Caki2 (cell line): ENCODE data around the gene ATP1B1. TPM values are rescaled to one million over a fixed set of nuclear protein-coding genes. Genes with fewer than 3 reads are reported as not detected.

ENCODE experiments used
- DNase-seq: peaks from one replicate; pipeline ENCODE4 v3.0.0-alpha.2; 2015; ENCODE audit warnings: low read depth
- in situ Hi-C: cut with HindIII; loops from 2 replicates; pipeline ENCODE4 v1.10.0; 2016; ENCODE audit warnings: low sequenced_read_pairs, low pct_unique_long_range_greater_than_20kb, mixed read lengths
- total RNA-seq: library from RNA; depleted of rRNA; stranded (reverse); fragments of >200 nt; shearing (Covaris generic); gene quantifications from 2 replicates; pipeline ENCODE4 v1.2.3, GENCODE V29; 2014; ENCODE audit warnings: low replicate concordance

Gene ATP1B1
- total RNA-seq, 1 experiment from 2014 or later, result 115 TPM

DNA sequence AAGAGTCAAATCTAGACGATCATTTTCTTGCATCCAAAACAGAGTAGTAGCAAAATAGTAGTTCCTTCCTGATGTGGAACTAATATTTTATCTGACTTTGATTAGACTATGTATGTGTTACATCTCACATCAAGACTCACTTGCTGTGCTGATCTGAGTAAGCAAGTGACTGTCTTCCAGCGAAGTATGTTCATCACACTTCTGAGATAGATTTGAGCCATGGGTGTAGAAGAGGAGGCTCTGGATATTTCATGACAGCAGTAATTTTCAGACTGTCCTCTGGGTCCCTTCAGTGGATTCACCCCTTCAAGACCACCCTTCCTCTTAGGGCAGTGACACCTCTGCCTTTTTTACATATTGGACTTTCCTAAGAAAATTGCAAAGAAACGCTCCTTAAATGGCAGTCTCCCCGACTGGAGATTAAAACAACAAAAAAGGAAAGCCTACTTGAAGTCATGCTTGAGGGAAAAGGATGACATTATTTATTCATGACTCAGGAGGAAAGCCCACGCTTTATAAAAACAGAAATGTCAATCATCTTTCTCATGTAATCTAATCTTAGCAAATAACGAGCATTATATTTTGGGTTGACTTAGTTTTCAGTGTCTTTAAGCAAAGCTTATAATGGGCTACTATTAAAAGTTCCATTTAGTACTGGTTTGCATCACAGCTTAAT lies 22.8 kb downstream of the ATP1B1 start:
- in situ Hi-C loops, result loop anchor here (25.0 kb wide), 1 partner anchor 517 kb away; no protein-coding TSS in a partner anchor

DNA sequence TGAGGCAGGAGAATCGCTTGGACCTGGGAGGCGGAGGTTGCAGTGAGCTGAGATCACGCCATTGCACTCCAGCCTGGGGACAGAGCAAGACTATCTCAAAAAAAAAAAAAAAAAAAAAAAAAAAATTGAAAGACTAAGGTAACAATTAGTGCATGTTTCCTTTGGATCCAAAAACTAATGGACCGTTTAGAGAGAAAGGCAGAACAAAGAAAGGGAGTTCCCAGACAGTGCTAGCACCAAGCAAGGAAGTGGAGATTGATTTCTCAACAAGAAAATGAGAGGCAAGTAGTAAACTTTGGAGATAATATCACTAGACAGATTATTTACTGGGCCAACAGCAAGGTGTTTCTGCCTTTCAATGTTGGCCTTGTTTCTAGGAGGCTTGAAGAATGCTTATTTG lies 24.2 kb downstream of the ATP1B1 start:
- DNase-seq, result peak; percentile 68
- in situ Hi-C loops, result loop anchor here (25.0 kb wide), 1 partner anchor 518 kb away; no protein-coding TSS in a partner anchor

More for the DNA sequence above, 22.8 kb downstream of the ATP1B1 start:
- DNase-seq, result peak; percentile 68

- in situ Hi-C loops, result loop anchor here (25.0 kb wide), 1 partner anchor 520 kb away; no protein-coding TSS in a partner anchor
- DNase-seq, result peak; percentile 66
These were observed 26.2 kb downstream of the ATP1B1 start for GRCh38 chr1:169132512-169133227.

GRCh38 chr1:169133228-169133576 lies 26.7 kb downstream of the ATP1B1 start:
- no peak for DNase-seq

GRCh38 chr1:169133801-169134502 lies 27.5 kb downstream of the ATP1B1 start:
- no peak for DNase-seq
- in situ Hi-C loops, result loop anchor here (25.0 kb wide), 1 partner anchor 522 kb away; no protein-coding TSS in a partner anchor

More at GRCh38 chr1:169133228-169133576, 26.7 kb downstream of the ATP1B1 start:
- in situ Hi-C loops, result loop anchor here (25.0 kb wide), 1 partner anchor 521 kb away; no protein-coding TSS in a partner anchor

DNA sequence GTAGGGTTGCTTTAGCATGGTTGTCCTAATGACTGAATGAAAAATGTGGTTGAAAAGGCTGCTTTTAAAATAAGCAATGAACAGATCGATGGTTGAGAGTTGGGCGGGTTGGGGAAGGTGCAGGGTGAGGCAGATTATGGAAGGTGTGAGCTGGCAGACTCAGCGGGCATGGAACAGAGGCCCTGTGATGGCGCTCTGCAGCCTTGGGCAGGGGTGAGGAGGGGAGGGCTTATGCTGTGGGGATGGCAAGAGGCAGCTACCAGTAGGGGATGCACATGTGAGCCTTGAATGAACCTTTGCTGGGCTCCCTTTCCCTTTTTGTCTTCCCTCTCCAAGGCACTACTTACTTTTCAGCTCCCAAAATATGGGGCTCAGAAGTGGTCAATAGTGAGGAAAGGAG lies 30.9 kb downstream of the ATP1B1 start:
- no peak for DNase-seq
- in situ Hi-C loops, result loop anchor here (25.0 kb wide), 1 partner anchor 525 kb away; no protein-coding TSS in a partner anchor

- in situ Hi-C loops, result loop anchor here (25.0 kb wide), 1 partner anchor 527 kb away; no protein-coding TSS in a partner anchor
- no peak for DNase-seq
These were observed 32.6 kb downstream of the ATP1B1 start for GRCh38 chr1:169138866-169139670.

- DNase-seq, result no peak
- in situ Hi-C loops, result loop anchor here (25.0 kb wide), 1 partner anchor 529 kb away; no protein-coding TSS in a partner anchor
These were observed 34.9 kb downstream of the ATP1B1 start for GRCh38 chr1:169141356-169141755.

DNA sequence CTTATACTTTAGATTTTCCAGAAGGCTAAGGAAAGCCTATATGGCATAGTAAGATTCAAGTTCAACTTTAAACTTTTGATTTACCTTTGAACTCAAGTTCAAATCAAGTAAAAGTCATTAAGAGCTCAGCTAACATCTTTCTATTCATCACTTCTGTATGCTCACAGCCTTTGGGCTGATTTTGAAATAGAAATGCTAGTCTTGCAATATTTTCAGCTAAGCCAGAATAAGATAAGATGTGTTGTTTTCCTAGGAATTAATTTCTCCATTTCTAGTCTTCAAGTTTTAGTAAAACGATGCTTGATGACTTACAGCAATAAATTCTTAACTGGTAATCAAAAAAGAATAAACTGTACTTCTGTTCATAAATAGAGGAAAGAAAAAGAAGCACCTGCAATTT lies 35.6 kb downstream of the ATP1B1 start:
- in situ Hi-C loops, result loop anchor here (25.0 kb wide), 1 partner anchor 530 kb away; no protein-coding TSS in a partner anchor
- DNase-seq, result no peak

DNA sequence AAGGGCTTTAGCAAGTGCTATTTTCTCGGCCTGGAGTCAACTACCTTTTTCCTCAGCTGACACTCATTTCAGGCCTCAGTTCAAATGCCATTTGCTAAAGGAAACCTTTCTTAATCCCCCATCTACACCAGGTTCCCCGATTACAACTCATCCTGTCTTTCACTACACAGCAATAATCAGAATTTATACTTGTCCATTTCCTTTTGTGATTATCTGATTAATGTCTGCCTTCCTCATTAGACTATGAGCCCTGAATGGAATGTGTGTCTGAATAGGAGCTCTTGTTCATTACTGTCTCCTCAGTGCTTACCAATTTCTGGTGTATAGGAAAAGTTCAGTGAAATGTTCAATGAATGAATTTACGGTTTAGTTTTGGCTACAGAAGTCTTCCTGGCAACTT lies 36.9 kb downstream of the ATP1B1 start:
- in situ Hi-C loops, result loop anchor here (25.0 kb wide), 1 partner anchor 531 kb away; no protein-coding TSS in a partner anchor
- DNase-seq, result no peak

GRCh38 chr1:169143984-169144383 lies 37.5 kb downstream of the ATP1B1 start:
- in situ Hi-C loops, result loop anchor here (25.0 kb wide), 1 partner anchor 532 kb away; no protein-coding TSS in a partner anchor
- DNase-seq, result no peak

DNA sequence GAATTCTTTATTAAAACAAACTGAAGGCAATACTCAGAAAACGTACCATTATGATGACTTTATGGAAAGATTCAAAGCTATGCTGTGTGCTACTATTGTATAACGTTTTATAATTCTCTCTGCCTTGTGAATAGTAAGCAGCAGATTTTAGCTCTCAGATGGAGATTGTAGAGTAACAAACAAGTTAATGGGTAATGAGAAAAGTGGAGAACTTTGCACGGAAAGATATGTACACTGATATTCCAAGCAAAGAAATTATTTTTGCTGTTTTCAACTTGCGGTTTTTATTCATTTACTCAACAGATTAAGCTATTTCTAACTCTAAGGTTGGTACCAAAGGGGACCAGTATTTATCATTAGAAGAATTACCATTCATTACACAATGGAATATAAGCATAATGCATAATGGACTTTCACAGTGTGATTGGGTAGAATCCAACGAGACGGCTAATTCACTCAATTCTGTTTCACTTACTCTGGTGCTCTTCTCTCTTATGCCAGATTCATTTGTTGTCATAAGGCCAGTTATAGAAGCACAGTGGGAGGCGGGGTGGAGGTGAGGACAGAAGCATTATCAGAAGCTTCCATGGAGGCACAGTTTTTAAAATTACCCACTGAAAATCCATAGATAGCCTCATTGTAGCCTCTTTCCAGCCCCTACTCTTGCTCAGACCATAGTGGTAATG lies 38.6 kb downstream of the ATP1B1 start:
- in situ Hi-C loops, result loop anchor here (25.0 kb wide), 1 partner anchor 533 kb away; no protein-coding TSS in a partner anchor
- no peak for DNase-seq

GRCh38 chr1:169146576-169147214 lies 40.2 kb downstream of the ATP1B1 start:
- in situ Hi-C loops, result loop anchor here (25.0 kb wide), 1 partner anchor 534 kb away; no protein-coding TSS in a partner anchor
- no peak for DNase-seq

- DNase-seq, result peak; percentile 88
- in situ Hi-C loops, result loop anchor here (25.0 kb wide), 1 partner anchor 536 kb away; no protein-coding TSS in a partner anchor
These were observed 42.2 kb downstream of the ATP1B1 start for GRCh38 chr1:169148472-169149252.

GRCh38 chr1:169149555-169150286 lies 43.2 kb downstream of the ATP1B1 start:
- no peak for DNase-seq
- in situ Hi-C loops, result loop anchor here (25.0 kb wide), 1 partner anchor 537 kb away; no protein-coding TSS in a partner anchor
